Measurements from ENCODE around the gene LMF1.

DNA sequence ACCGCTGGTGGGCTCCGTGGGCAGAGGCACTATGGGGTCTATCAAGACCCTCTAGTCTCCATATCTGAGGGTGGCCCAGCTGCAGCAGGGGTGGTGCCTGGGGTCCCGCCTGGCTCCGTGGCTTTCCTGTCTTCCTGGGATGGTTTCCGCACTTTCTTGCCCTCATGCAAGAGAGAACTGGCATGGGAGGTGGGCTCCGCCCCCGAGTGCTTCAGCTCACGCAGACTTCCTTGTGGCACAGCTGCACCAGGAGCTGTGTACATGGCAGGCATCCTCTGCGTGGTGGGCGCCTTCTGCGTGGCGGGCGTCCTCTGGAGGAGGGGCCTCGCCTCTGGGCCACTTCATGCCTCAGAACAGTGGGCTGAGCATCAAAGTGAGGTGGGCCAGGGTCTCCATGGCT lies 73.1 kb downstream of the LMF1 start:
- TF ChIP-seq POLR2AphosphoS5 (IDR thresholded peaks at IDR 0.05): no peak
- TF ChIP-seq, protein P1, sequence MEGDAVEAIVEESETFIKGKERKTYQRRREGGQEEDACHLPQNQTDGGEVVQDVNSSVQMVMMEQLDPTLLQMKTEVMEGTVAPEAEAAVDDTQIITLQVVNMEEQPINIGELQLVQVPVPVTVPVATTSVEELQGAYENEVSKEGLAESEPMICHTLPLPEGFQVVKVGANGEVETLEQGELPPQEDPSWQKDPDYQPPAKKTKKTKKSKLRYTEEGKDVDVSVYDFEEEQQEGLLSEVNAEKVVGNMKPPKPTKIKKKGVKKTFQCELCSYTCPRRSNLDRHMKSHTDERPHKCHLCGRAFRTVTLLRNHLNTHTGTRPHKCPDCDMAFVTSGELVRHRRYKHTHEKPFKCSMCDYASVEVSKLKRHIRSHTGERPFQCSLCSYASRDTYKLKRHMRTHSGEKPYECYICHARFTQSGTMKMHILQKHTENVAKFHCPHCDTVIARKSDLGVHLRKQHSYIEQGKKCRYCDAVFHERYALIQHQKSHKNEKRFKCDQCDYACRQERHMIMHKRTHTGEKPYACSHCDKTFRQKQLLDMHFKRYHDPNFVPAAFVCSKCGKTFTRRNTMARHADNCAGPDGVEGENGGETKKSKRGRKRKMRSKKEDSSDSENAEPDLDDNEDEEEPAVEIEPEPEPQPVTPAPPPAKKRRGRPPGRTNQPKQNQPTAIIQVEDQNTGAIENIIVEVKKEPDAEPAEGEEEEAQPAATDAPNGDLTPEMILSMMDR (IDR thresholded peaks at IDR 0.05): no peak

Data from upper lobe of left lung (tissue), 4 donors.